SIG-M5 (cell line): Measurements from ENCODE around the gene FAM3B.

Experiments
- DNase-seq: peaks from one replicate; lab custom pipeline; 2025; lab: John Stamatoyannopoulos, UW

The FAM3B gene

GRCh38 chr21:41319273-41319672 is 2.7 kb downstream of the FAM3B start:
- DNase-seq = no peak

- DNase-seq = no peak
These were observed 4.8 kb downstream of the FAM3B start for GRCh38 chr21:41321211-41321907.

DNA sequence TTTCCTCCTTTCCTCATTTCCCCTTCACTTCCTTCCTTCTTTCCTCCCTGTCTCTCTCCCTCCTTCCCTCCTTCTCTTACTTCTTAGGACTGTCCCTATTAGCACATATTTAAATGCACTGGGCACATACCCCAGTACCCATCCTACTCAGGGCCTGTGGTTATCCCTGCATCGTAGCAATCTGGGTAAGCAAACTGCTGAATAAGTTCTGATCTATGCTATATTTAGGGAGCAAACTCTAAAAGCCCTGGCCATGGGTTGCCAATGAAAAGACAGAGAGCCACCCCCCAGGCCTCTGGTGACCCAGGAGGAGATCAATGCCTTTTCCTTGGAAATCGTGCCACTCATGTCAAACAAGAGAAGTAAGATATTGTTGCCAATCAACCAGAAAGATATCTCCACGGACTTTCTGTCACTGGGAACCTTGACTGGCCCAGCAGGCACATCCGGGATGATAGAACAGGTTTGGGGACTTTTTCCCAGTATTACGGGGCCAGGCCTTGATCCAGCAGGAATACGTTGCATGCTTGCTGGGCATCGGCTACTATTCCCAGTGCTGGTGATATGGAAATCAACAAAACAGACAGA is 5.4 kb downstream of the FAM3B start:
- DNase-seq = no peak

DNA sequence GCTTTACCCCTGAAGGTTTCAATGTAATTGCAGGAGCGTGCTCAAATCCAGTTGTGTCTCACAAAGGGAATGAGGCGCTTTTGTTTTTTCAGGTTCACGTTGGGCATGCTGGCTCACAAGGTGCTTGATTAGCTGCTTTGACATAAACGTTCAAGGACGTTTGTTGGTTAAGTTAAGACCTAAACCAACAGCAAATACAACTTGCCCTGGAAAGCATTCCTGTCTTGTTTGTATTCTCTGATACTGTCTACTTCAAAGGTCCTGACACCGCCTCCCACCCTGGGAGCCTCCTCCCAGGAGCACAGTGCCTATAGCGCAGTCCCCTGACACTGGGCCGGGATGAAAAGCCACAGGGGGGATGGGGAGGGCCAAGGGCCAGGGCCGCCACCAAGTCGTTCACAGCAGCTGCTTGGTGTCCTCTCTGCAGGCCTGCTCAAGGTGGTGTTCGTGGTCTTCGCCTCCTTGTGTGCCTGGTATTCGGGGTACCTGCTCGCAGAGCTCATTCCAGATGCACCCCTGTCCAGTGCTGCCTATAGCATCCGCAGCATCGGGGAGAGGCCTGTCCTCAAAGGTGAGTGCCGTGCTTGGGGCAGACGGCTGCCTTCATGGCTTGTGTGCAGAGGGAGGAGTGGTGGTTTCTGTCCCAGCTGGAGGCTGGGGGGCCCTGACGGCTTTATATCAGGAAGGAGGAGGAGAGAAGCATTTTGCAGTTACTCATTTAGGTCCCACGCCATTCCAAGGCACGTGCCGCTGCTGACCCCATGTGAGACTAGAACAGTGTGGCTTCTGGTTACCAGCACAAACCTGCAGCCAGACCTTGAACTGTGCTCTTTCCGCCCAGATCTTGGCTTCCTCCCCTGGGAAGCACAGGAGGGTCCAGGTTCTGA is 6.1 kb downstream of the FAM3B start:
- no peak for DNase-seq

GRCh38 chr21:41325138-41325912 is 8.7 kb downstream of the FAM3B start:
- no peak for DNase-seq

GRCh38 chr21:41326414-41327080 is 9.9 kb downstream of the FAM3B start:
- no peak for DNase-seq

DNA sequence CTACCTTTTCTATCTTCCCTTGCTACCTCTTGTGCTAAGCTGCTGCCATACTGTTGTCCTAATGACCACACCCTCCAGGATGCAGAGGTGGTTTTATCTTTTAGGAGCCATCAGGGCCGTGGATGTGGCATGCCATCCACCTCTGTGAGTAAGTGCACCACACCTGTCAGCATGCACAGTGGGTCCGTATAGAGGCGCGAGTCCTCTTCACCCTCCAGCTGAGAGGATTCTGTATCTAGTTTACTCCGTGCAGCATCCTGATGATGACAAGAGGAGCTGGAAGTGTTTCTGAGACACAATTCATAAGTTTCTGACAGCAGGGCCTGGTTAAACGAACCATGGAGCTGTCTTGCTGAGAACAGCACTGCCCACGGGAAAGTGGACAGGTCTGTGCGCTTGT is 11.2 kb downstream of the FAM3B start:
- no peak for DNase-seq

DNA sequence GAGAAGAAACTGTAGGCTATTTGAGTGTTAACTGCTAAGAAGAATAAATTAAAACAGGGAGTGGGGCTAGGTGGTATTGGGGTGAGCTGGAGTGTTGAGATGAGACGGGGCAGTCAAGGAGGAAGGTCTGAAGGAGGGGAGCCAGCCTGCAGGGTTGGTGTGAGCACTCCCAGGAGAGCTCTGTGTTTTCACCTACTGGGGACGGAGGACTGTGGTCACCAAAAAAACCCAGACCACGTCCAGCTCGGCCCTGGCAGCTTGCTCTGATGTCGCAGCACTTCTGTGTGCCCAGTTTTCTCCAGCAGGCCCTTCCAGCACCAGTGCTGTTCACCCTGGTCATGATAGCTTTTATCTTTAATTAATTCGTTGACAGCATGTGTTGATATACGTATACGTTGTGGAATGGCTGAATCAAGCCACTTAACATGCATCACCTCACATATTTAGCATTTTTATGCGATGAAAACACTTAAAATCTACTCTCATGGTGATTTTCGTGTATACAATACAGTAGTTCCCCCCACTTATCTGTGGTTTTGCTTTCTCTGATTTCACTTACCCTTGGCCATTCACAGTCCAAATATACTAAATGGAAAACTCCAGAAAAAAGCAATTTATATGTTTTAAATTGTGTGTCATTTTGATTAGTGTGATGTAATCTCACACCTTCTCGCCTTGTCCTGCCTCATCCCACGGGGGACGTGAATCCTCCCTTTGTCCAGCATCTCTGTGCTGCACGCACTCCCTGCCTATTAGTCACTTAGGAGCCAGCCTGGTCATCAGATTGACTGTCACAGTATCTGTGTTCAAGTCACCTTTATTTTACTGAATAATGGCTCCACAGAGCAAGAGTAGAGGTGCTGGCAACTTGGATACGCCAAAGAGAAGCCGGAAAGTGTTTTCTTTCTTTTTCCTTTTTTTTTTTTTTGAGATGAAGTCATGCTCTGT is 12.3 kb downstream of the FAM3B start:
- DNase-seq = no peak

DNA sequence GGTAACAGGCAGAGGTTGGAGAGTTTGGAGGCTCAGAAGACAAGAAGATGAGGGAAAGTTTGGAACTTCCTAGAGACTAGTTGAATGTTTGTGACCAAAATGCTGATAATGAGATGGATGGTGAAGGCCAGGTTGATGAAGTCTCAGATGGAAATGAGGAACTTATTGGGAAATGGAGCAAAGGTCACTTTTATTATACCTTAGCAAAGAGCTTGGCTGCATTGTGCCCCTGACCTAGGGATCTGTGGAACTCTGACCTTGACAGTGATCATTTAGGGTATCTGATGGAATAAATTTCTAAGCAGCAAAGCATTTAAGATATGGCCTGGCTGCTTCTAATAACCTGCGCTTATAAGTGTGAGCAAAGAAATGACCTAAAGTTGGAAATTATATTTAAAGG is 17.2 kb downstream of the FAM3B start:
- DNase-seq = no peak

- DNase-seq = no peak
These were observed 20.9 kb downstream of the FAM3B start for GRCh38 chr21:41337515-41337914.

DNA sequence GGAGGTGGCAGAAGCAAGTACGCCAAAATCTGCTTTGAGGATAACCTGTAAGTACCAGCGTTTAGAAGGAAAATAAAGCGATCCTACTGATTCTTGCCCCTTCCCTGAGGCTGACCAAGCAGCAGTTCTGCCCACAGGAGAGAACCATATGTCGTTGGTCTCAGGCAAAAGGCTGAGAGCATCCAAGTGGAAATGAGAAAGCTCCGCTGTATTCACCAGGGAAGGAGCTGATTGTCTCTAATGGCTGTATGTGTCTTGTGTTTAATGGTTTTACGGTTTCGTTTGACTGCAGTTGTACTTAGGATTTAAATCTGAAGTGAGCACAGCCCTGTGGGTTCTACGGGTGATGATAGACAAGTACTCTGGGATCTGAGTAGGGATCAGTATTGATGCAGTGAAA is 21.9 kb downstream of the FAM3B start:
- no peak for DNase-seq

DNA sequence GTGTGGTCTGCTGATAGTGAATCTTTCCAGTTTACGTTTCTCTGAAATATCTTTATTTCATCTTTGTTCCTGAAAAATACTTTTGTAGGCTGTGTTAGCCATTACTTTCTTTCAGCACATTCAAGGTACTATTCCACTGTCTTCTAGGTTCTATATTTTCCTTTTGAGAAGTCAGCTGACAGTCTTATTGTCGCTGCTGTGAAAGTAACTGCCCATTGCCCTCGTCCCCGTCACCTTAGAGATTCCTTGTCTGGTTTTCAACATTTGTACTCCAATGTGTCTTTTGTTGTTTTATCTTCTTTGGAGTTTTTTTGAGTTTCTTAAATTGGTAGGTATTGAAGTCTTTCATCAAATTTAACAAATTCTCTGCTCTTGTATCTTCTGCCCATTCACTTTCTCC is 25.4 kb downstream of the FAM3B start:
- no peak for DNase-seq

DNA sequence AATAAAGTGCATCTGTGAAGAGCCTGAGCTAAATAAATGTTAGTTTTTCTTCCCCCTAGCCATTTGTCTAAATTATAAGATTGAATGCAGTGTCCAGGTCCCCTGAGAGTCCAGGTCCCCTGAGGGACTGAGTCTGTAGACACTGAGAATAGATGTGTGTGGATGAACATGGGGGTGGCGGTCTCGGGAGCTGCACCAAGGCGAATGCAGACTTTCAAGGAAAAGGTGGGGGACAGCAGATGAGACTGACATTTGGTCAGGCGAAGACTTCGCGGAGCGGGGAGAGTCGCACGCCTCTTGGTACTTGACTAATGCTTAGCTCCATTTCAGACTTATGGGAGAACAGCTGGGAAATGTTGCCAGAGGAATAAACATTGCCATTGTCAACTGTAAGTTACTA is 27.5 kb downstream of the FAM3B start:
- DNase-seq = no peak

DNA sequence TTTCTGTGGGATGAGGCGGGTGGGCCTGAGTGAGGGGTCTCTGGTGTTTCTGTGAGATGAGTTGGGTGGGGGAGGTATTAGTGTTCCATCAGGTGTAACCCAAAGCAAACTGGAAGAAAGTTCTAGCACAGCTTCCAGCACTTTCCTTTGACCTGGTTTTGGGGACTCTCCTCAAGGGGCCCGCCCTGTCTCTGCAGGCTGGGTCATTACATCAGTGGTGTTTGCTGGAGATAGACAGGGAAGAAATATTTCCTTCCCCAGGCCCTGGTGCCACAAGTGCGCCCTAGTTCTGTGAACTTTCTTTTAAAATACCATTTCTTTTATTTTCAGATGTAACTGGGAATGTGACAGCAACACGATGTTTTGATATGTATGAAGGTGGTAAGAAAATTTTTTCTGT is 28.8 kb downstream of the FAM3B start:
- DNase-seq = no peak

GRCh38 chr21:41345934-41346685 is 29.5 kb downstream of the FAM3B start:
- no peak for DNase-seq

GRCh38 chr21:41346758-41347157 is 30.2 kb downstream of the FAM3B start:
- DNase-seq = no peak

- DNase-seq = no peak
These were observed 31.8 kb downstream of the FAM3B start for GRCh38 chr21:41348434-41348833.

GRCh38 chr21:41349126-41349525 is 32.5 kb downstream of the FAM3B start:
- no peak for DNase-seq

DNA sequence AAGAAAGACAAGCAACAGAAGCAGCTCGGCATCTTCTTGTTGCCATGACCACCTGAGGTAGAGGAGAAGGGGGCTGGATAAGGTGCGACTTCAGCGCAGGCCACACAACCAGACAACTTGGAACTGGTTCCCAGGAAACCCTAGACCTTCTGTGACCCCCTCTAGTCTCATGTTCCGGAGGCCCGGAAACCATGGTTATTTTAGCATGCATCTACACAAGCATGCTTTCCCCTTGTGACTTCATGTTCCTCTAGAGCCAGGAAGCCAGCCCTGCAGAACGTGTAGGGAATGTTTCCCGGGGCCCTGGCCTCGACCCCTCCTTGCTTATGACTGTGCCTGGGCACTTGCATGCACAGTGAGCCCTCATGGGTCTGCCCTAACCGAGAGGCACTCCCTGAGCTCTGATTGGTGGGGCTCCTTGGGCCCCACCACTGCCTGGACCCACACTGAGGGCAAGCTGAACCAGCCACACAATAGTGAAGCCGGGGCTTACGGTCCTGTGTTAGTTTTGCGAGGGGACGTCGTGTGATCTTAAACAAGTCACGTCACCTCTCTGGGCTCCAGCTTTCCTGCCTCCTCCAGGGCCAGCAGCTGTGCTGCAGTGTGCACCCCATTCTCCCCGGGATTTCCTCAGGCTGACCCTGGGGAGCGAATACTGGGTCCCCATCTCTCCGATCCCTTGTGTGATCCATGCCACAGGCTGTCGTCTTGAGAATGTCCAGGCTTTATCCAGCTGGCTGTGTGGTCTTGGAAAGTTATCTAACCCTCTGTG is 33.2 kb downstream of the FAM3B start:
- DNase-seq = no peak
